Adrenal gland (tissue), 12 donors: ENCODE data around the gene C5orf24. TPM values are rescaled to one million over a fixed set of nuclear protein-coding genes. Genes with fewer than 3 reads are reported as not detected.
"Not testable (repeated sequence)": the region's sequence is repeated elsewhere in the genome, so short reads cannot be mapped to it uniquely, and the experiment has no call there.

ENCODE experiments used
- DNase-seq, 7 donors: peaks; one replicate each; pipeline ENCODE4 v3.0.0-alpha.2; 2019 to 2020
- H3K27ac ChIP-seq, 5 donors: fragments of 200-600 bp; sonication (generic) in 4 of 5; 1 replicate in 3 of 5; 2 replicates in 2 of 5; pipeline versions ENCODE4 v1.5.1 to v1.8.0; 2016 to 2020; ENCODE audit warnings: mild to moderate bottlenecking in 1 of 5
- H3K27me3 ChIP-seq: fragments of 200-600 bp; 2 replicates; pipeline ENCODE4 v1.8.0; 2021
- H3K36me3 ChIP-seq, 2 donors: fragments of 200-600 bp; replicated peaks in 1 of 2; 1 replicate in 1 of 2; 2 replicates in 1 of 2; pipeline versions ENCODE4 v1.5.1 to v1.8.0; 2018 to 2022
- H3K4me1 ChIP-seq, 2 donors: fragments of 200-600 bp; replicated peaks in 1 of 2; 1 replicate in 1 of 2; 2 replicates in 1 of 2; pipeline versions ENCODE4 v1.5.1 to v1.8.0; 2018 to 2021
- H3K4me3 ChIP-seq, 4 donors: fragments of 200-600 bp; sonication (generic) in 3 of 4; one replicate each; pipeline ENCODE4 v1.5.1; 2016 to 2018
- H3K9me3 ChIP-seq, 3 donors: fragments of 200-600 bp; sonication (generic) in 1 of 3; replicated peaks in 1 of 3; 1 replicate in 2 of 3; 2 replicates in 1 of 3; pipeline versions ENCODE4 v1.5.1 to v1.8.0; 2016 to 2021
- CTCF ChIP-seq, 6 experiments: fragments of 450-650 bp in 4 of 6; fragments of 200-600 bp in 2 of 6; sonication (generic) in 1 of 6; IDR thresholded peaks; 1 replicate in 5 of 6; 2 replicates in 1 of 6; pipeline versions ENCODE4 v1.5.1 to v1.8.0; 2016 to 2021; ENCODE audit warnings: antibody characterized with exemption in 6 of 6, mild to moderate bottlenecking in 2 of 6, moderate library complexity in 1 of 6
- POLR2A ChIP-seq, 2 donors: fragments of 450-650 bp; IDR thresholded peaks; one replicate each; pipeline ENCODE4 v1.6.1; 2017; ENCODE audit warnings: antibody characterized with exemption in 2 of 2, mild to moderate bottlenecking in 2 of 2, moderate library complexity in 1 of 2
- WGBS, 4 donors: extraction: QIAGEN DNeasy Blood & Tissue Kit in 2 of 4; methylation state at CpG; one replicate each; pipeline versions ENCODE4 v1.1.5 to v1.1.7; 2013 to 2017; 5-methylcytosine and 5-hydroxymethylcytosine counted together
- intact Hi-C, 2 donors: fragments of 100-400 bp; cut with DNase I; formaldehyde crosslinking; loops; one replicate each; pipeline versions ENCODE4 v1.14.1 to v1.15.0; 2022 to 2023
- polyA plus RNA-seq, 3 donors: library from polyadenylated mRNA; stranded (reverse); fragments of 200-250 nt in 2 of 3; fragments of 350-450 nt in 1 of 3; fragmentation: Illumina TruSeq in 1 of 3; extraction: RNeasy Lipid Tissue Mini Kit (QIAGEN cat#74804) in 1 of 3; gene quantifications; one replicate each; pipeline ENCODE4 v1.2.3, GENCODE V29; 2013 to 2014
- total RNA-seq, 9 donors: library from RNA; depleted of rRNA in 4 of 9; stranded (reverse); fragments of >200 nt in 4 of 9; fragments of 120-200 nt in 1 of 9; fragmentation: NEBNext Ultra II Directional in 1 of 9; extraction: Animal tissue kit (Norgen Biotek cat#: 25700) in 1 of 9; gene quantifications; one replicate each; pipeline versions ENCODE4 v1.1.0 to v1.2.4, GENCODE V29; 2013 to 2023
- donor health status: healthy with polysubstance abuse.
- donor health status: Bipolar disorder and iron deficiency.
- donor health status: DM: yes; HTN: yes; CAD: no.
- donor health status: DM: no; HTN: no; CAD: no.
- donor health status: DM: no; HTN: no; CAD: no.
- donor health status: DM: yes; HTN: yes; CAD: no.

C5orf24 gene
- total and polyA plus RNA-seq, 12 donors: 13.5 to 68.2 (median 42.4) TPM

DNA sequence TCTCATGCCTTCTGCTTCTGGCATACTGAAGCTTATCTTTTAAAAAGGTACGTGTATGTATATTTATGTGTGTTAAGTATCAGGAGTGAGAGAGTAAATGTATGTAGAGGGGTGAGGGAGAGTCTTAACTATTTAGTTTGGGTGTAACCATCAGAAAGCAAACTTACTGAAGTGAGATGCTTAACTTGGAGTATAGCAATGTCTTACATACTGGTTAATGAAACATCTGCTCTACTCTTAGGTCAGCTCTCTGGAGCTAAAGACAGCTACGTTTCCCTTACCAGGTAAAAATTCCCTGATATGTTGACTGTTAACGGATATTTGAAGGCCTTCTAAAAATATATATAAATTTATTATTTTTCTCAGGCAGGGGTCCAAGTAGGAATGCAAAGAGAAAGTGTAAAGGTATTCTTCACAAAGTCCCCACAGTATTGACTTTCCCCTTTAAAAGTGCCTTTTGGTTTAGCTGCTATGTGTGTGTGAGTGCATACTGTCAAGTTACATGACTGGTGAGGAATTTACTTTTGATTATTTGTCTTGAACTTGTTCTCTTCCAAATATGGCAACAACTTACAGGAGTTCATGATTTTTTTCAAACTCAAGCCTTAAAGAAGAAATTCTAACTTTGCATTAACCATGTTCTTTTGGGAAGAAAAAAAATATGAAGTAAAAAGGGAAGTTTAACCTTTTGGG is 12.3 kb upstream of the C5orf24 start:
- Histone ChIP-seq H3K9me3 (no peaks in the 10 kb centered on the region), H3K27me3 (no peaks in the 10 kb centered on the region), H3K4me1 (peaks cover 24 to 32% of the 10 kb centered on the region in 2 donors), H3K36me3 (peaks cover 0 to 22% of the 10 kb centered on the region in 2 donors), H3K4me3 (no peak overlapping the region), H3K27ac (peak overlapping the region in 2 of 5 donors; percentile 4 to 54)
- TF ChIP-seq POLR2A (IDR thresholded peaks at IDR 0.05) (no peak), CTCF (IDR thresholded peaks at IDR 0.05) (no peak)
- intact Hi-C loops: no loop called here
- no peak for DNase-seq
- 71 to 77% (median 72%) methylated on average over 3 of the region's 3 CpGs for WGBS, 4 donors

- WGBS, 4 donors: 96 to 97% (median 97%) methylated on average over 2 of the region's 2 CpGs
- Histone ChIP-seq H3K27me3 (no peaks in the 10 kb centered on the region), H3K4me3 (no peak overlapping the region), H3K4me1 (peaks cover 27 to 35% of the 10 kb centered on the region in 2 donors), H3K27ac (no peak overlapping the region), H3K9me3 (no peaks in the 10 kb centered on the region), H3K36me3 (peaks cover 0 to 18% of the 10 kb centered on the region in 2 donors)
- TF ChIP-seq CTCF (IDR thresholded peaks at IDR 0.05): no peak
- no peak for TF ChIP-seq POLR2A (IDR thresholded peaks at IDR 0.05)
- intact Hi-C loops: no loop called here
- DNase-seq: no peak
Measured at GRCh38 chr5:134835623-134836022, 10.1 kb upstream of the C5orf24 start.

DNA sequence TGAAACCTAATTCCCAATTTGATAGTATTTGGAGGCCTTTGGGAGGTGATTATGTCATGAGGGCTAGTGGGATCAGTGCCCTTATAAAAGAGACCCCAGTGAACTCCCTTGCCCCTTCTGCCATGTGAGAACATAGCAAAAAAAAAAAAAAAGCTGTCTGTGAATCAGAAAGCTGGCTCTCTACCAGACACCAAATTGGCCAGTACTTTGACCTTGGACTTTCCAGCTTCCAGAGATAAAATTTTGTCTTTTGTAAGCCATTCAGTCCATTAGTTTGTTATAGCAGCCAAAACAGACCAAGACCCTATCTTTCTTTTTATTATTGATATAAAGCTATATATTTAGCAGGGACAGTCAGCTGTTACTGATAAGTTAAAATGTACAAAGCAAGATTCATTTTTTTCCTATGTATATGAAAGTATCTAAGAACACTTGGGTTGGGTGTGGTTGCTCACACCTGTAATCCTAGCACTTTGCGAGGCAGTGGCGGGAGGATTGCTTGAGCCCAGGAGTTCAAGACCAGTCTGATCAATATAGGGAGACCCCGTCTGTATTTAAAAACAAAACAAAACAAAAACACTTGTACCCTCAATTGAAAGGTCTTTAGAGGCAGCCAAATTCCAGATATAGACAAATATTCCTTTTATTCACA is 8.1 kb upstream of the C5orf24 start:
- intact Hi-C loops: no loop called here
- DNase-seq: peak in 6 of 7 donors; percentile 56 to 76 (median 68)
- Histone ChIP-seq H3K27me3 (no peaks in the 10 kb centered on the region), H3K4me3 (no peak overlapping the region), H3K36me3 (peaks cover 0 to 18% of the 10 kb centered on the region in 2 donors), H3K27ac (peak overlapping the region; percentile 18 to 74 (median 58)), H3K4me1 (peaks cover 27 to 35% of the 10 kb centered on the region in 2 donors), H3K9me3 (no peaks in the 10 kb centered on the region)
- TF ChIP-seq POLR2A (IDR thresholded peaks at IDR 0.05) (no peak), CTCF (IDR thresholded peaks at IDR 0.05) (no peak)
- WGBS, 4 donors: 31 to 58% (median 50%) methylated on average over 3 of the region's 3 CpGs

DNA sequence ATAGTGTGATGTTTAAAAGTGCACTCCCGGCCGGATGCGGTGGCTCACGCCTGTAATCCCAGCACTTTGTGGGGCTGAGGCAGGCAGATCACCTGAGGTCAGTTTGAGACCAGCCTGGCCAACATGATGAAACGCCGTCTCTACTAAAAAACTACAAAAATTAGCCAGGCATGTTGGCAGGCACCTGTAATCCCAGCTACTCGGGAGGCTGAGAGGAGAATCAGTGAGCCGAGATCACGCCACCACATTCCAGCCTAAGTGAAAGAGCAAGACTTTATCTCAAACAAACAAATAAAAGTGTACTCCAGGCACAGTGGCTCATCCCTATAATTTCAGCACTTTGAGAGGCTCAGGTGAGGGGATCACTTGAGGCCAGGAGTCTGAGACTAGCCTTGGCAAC is 7.4 kb upstream of the C5orf24 start:
- peak in 3 of 7 donors; percentile 43 to 48 (median 43) for DNase-seq
- H3K27me3 ChIP-seq, intact Hi-C loops, H3K4me3 ChIP-seq, H3K9me3 ChIP-seq: not testable (repeated sequence)
- peak overlapping the region in 4 of 5 donors; percentile 22 to 74 (median 60) for H3K27ac ChIP-seq
- peaks cover 27 to 33% of the 10 kb centered on the region in 2 donors for H3K4me1 ChIP-seq
- peaks cover 0 to 18% of the 10 kb centered on the region in 2 donors for H3K36me3 ChIP-seq
- 50 to 60% (median 57%) methylated on average over 9 of the region's 9 CpGs for WGBS, 4 donors
